SH-SY5Y (cell line): ENCODE data around the gene DEGS2.

ENCODE experiments used
- GATA2 ChIP-seq: IDR thresholded peaks from 2 replicates; pipeline ENCODE4 v1.6.1; 2011; ENCODE audit warnings: mild to moderate bottlenecking, low read depth, low read length
- GATA3 ChIP-seq: IDR thresholded peaks from 2 replicates; pipeline ENCODE4 v1.6.1; 2011; ENCODE audit warnings: low read depth, mild to moderate bottlenecking, low read length, moderate library complexity

- TF ChIP-seq GATA3 (no peak), GATA2 (no peak)
Observed at GRCh38 chr14:100147181-100147631, 12.2 kb downstream of the DEGS2 start.
